MV-4-11 (cell line): ENCODE data around the gene TMEM63B.
"Not testable (repeated sequence)": the region's sequence is repeated elsewhere in the genome, so short reads cannot be mapped to it uniquely, and the experiment has no call there.

Experiments used
- DNase-seq: peaks from one replicate; lab custom pipeline; 2025; lab: John Stamatoyannopoulos, UW

The TMEM63B gene

DNA sequence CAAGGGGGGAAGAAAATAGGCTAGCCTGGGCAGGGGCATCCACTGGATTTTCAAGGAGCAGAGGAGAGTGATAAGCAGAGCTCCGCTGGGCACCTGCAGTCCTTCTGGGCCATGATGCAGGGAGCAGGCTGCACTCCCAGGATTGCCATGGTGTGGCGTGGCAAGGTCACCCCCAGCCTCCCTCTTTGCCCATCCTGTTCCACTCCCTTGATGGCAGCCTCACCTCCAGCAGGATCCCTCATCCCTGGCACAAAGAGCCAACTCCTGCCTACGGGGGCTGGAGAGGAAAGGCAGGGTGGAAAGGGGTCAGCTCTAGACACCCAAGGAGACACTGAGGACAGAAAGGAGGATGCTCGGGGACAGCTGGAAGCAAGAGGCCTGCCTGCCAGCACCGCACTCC is 67.0 kb downstream of the TMEM63B start:
- DNase-seq, result no peak

DNA sequence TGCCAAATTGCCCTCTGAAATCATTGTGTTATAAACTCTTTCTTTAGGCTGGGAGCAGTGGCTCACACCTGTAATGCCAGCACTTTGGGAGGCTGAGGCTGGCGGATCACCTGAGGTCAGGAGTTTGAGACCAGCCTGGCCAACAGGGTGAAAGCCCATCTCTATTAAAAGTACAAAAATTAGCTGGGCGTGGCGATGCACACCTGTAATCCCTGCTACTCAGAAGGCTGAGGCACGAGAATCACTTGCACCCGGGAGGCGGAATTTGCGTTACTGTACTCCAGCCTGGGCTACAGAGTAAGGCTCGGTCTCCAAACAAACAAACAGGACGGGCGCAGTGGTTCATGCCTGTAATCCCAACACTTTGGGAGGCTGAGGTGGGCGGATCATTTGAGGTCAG is 69.0 kb downstream of the TMEM63B start:
- not testable (repeated sequence) for DNase-seq

DNA sequence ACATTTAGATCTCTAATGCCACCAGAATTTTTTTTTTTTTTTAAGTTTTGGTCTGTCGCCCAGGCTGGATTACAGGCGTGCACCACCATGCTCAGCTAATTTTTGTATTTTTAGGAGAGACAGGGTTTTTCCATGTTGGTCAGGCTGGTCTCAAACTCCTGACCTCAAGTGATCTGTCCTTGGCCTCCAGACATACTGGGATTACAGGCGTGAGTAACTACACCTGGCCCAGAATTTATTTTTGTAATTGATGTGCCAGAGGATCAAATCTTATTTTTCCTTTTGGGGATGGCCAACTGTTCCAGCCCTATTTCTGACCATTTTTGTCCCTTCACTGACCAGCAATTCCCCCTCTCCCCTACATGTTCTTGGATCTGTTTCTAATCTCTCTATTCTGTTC is 71.3 kb downstream of the TMEM63B start:
- no peak for DNase-seq

DNA sequence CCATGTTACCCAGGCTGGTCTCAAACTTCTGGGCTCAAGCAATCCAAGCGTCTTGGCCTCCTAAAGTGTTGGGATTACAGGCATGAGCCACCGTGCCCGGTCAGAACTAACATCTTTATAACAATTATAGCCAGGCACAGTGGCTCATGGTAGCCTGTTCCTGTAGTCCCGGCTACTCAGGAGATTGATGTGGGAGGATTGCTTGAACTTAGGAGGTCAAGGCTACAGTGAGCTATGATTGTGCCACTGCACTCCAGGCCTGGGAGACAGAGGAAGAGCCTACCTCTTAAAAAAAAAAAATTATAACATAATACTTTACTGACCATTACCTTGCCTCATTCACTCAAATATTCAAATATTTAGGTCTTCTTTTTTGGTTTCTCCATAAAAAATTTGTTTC is 72.5 kb downstream of the TMEM63B start:
- DNase-seq, result no peak

GRCh38 chr6:44201200-44201599 is 73.8 kb downstream of the TMEM63B start:
- no peak for DNase-seq

DNA sequence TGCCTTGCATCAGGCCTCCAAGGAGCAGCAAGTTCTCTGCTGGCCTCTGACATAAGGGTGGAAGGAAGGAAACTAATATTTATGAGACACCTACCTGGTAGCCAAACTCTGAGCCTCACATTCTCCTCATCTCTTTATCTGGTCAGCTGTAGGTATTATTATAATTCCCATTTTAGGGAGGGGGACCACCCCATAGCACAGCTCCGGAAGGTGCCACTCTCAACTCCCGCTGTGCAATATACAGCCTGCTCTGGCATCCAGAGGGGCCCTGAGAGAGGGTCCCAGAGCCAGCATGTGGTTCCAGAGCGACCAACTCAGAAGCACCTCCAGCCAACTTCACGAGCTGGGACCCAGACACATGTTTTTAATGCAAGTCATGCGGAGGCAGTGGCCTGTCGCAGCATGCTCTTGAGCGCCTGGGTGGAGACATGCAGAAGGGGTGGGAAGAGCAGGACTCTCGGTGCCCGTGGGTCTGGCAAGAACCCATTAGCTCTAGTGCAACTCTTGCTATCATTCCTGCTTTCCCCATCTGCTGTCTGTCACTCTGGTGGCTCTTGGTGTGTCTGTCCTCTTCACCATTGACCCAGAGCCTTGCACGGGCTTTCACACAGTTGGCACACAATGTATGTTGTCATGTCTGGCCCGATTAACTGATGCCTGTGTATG is 74.4 kb downstream of the TMEM63B start:
- no peak for DNase-seq

DNA sequence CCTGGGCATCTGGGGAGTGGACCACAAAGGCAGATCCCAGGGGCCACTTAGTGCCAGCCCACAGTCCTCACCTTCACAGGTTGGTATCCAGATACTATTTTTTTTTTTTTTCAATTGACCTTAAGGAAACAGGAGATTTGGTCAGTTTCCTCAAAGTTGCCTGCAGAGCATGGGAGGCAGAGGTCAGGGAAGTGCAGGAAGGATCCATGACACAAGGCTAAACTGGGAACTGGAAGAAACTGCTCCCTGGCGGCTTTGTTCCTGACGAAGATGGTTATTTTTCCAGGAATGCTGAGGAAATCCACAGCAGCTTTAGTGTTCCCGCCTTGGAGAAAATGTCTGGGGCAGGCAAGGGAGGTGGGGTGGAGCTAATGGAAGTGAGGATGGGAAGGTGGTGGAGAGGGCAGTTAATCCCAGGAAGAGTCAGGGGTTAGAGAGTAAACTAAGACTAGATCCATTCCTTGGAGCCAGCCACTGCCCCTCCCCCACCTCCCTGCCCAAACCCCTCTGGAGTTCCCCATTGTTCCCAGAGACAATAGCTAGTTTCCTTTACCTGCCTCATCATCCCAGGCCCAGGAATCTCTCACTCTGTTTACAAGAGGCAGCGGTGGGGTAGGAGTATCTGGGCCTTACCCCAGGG is 75.1 kb downstream of the TMEM63B start:
- no peak for DNase-seq

DNA sequence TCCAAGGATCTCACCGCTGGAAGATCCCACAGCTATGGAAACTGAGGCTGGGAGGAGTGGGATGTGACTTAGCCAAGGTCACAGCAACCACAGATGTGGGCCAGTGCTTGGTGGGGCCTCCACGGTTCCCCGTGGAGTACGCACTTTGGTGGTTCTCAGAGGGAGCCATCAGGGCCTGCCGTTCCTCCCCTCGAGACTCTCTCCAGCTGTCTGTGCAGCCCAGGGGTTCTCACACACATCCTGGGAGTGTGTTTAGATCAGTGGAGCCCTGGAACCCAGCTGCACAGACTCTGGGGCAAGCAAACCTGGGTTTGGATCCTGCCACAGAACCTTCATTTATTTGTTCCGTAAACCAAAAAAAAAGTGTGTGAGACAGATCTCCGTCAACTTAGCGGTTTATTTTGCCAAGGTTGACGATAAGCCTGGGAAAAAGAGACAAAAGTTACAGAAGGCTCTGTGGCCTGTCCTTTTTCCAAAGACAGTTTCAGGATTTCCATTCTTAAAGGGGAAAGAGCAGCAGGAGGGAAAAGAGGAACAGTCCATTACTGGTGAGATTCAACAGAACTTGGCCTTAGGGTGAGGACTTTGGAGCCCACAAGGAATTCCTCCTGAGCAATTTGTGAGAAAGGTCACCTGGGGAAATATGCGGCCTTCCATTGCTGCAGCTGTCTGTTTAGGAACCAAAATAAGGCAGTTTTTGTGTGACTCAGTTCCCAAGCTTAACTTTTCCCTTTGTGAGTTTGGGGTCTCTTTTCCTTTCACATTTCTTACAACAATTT is 75.8 kb downstream of the TMEM63B start:
- DNase-seq, result no peak

DNA sequence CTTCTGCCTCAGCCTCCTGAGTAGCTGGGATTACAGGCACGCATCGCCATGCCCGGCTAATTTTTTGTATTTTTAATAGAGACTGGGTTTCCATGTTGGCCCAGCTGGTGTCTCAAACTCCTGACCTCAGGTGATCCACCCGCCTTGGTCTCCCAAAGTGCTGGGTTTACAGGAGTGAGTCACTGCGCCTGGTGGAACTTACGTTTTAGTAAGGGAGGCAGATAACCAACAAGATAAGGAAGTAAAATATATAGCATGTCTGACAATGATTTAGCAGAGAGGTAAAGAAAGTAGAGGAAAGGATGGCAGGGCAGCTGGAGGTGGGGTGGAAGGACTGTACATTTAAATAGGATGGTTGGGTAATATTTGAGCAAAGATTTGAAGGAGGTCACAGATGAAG is 76.6 kb downstream of the TMEM63B start:
- no peak for DNase-seq
